Measurements from ENCODE around the gene MMP14. TPM values are rescaled to one million over a fixed set of nuclear protein-coding genes. Genes with fewer than 3 reads are reported as not detected.
"Not testable (repeated sequence)": the region's sequence is repeated elsewhere in the genome, so short reads cannot be mapped to it uniquely, and the experiment has no call there.

MMP14 gene
- total RNA-seq, 2 experiments from 2014 or later = 1.1 to 1.8 TPM

DNA sequence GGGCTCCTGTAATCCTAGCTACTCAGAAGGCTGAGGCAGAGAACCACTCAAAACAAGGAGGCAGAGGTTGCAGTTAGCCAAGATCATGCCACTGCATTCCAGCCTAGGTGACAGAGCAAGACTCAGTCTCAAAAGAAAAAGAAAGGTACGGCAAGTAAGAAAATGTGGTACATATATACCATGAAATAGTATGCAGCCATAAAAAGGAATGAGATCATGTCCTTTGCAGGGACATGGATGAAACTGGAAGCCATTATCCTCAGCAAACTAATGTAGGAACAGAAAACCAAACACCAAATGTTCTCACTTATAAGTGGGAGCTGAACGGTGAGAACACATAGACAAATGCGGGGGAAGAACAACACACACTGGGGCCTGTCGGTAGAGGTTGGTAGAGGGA is 31.1 kb upstream of the MMP14 start:
- not testable (repeated sequence) for H3K4me3 Mint-ChIP-seq, DNase-seq, H3K27ac Mint-ChIP-seq, H3K4me1 Mint-ChIP-seq, H3K9me3 Mint-ChIP-seq, H3K36me3 Mint-ChIP-seq
- H3K27me3 Mint-ChIP-seq = peaks cover 12% of the 10 kb centered on the region

DNA sequence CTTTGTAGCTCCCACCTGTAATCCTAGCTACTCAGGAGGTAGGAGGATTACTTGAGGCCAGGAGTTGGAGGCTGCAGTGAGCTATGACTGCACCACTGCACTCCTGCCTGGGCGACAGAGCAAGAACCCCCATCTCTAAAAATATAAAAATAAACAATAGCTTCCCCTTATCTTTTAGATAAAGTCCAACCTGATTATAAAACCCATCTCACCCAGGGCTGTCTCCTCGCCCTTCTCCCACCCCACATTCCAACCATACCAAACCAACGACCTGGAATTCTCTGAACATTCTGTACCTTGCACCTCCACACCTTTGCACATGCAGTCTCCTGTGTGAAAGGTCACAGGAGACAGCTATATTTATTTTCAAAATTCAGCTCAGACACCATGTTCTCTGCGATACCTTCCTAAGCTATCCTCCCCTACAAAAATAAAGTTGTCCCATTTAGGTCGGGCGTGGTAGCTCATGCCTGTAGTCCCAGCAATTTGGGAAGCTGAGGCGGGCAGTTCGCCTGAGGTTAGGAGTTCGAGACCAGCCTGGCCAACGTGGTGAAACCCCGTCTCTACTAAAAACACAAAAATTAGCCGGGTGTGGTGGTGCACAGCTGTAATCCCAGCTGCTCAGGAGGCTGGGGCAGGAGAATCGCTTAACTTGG is 28.8 kb upstream of the MMP14 start:
- Mint-ChIP-seq H3K27ac (no peak overlapping the region), H3K9me3 (no peaks in the 10 kb centered on the region), H3K36me3 (no peaks in the 10 kb centered on the region), H3K27me3 (no peaks in the 10 kb centered on the region), H3K4me3 (no peak overlapping the region), H3K4me1 (peaks cover 2% of the 10 kb centered on the region)
- no peak for DNase-seq

DNA sequence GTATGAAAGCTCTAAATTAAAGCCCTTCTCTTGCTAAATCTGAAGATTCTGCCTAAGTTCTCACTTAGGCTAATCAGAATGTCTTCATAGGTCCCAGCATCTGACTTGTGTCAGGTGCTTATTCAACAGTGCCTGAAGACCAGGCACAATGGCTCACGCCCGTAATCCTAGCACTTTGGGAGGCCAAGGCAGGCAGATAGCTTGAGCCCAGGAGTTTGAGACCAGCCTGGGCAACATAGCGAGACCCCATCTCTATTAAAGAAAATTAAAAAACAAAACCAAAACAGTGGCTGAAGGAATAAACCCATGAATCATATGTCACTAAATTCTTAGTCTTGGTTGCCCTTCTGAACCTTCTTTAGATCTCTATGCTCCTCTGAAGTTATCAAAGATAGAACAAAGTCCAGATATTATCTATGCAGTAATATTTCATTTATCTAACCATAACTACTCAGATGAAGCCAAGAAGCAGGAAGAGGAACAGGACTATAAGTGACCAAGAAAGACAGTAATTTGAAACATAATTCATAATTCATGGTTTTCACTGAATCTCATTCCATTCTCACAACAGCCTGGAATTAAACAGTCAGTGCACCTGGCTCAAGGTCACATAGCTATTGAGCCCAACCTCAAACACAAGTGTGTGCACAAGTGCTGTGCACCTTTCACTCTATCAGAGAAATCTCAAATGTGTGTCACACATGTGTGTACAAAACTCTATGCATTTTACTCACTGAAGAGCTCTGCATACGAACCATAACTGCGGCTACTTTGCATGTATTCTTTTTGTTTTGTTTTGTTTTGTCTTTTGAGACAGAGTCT is 27.8 kb upstream of the MMP14 start:
- H3K27me3 Mint-ChIP-seq = no peaks in the 10 kb centered on the region
- H3K4me1 Mint-ChIP-seq = peaks cover 2% of the 10 kb centered on the region
- no peak for DNase-seq
- no peaks in the 10 kb centered on the region for H3K9me3 Mint-ChIP-seq
- no peak overlapping the region for H3K4me3 Mint-ChIP-seq
- H3K27ac Mint-ChIP-seq = no peak overlapping the region
- no peaks in the 10 kb centered on the region for H3K36me3 Mint-ChIP-seq

DNA sequence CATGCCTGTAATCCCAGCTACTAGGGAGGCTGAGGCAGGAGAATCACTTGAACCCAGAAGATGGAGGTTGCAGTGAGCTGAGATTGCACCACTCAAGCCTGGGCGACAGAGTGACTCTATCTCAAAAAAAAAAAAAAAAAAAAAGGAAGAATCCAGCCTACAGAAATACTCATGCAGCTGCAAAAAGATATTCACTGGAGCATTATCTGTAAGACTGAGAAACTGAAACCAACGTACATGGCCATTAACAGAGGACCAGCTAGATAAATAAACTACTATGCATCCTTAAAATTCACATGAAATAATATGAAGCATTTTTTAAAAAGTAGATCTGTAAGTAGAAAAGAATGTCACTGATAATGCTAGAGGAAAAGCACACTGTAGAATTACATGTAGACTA is 24.7 kb upstream of the MMP14 start:
- Mint-ChIP-seq H3K9me3 (no peaks in the 10 kb centered on the region), H3K4me3 (no peak overlapping the region), H3K27me3 (no peaks in the 10 kb centered on the region), H3K4me1 (peaks cover 6% of the 10 kb centered on the region), H3K27ac (no peak overlapping the region), H3K36me3 (no peaks in the 10 kb centered on the region)
- no peak for DNase-seq

DNA sequence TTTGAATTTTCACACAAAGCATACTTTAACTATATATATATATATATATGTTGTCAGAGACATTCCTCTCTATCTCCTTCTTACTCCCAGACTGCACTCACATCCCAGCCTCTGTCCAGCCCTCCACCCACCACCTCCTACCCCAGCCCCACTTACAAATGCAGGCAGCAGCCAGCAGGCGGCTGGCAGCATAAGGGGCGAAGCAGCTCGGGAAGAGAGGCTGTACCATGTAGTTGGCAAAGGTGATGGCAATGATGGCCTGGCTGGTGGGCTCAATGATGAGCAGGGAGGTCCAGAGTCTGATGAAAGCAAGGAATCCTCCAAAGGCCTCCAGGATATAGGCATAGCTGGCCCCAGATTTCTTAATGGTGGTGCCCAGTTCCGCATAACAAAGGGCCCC is 23.6 kb upstream of the MMP14 start:
- Mint-ChIP-seq H3K27me3 (no peaks in the 10 kb centered on the region), H3K4me3 (no peak overlapping the region), H3K4me1 (peaks cover 6% of the 10 kb centered on the region), H3K36me3 (no peaks in the 10 kb centered on the region), H3K9me3 (no peaks in the 10 kb centered on the region), H3K27ac (no peak overlapping the region)
- no peak for DNase-seq

DNA sequence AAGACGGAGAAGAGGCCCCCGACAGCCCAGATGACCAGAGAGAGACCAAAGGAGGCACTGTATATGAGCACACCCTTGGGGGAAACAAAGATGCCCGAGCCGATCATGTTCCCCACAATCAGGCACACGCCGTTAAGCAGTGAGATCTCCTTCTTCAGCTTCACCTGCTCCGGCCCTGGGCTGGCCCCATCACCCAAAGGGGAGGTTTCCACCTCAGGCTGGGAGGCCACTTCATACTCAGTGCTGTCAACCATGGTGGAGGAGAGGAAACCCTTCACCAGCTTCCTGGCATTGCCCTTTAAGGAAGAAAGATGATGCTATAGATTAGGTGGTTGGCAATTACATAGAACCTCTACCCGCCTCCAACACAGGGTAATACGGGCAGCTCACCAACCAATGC is 23.2 kb upstream of the MMP14 start:
- Mint-ChIP-seq H3K36me3 (no peaks in the 10 kb centered on the region), H3K4me1 (peaks cover 6% of the 10 kb centered on the region), H3K27ac (no peak overlapping the region), H3K27me3 (no peaks in the 10 kb centered on the region), H3K4me3 (no peak overlapping the region), H3K9me3 (no peaks in the 10 kb centered on the region)
- DNase-seq = no peak

DNA sequence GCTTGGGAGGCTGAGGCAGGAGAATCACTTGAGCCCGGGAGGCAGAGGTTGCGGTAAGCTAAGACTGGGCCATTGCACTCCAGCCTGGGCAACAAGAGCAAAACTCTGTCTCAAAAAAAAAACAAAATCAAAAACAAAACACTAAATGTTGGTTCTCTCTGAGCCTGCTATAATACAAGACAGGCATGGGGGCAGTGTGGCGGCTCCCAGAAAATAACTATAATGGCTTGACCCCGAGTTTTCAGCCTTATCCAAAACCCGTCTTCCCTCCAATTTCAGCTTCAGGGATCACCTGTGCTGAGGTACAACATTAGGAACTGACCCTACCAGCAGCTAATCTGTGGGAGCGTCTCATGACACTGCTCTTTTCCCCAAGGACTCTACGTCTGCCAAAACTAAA is 22.0 kb upstream of the MMP14 start:
- H3K27me3 Mint-ChIP-seq = no peaks in the 10 kb centered on the region
- no peaks in the 10 kb centered on the region for H3K36me3 Mint-ChIP-seq
- H3K9me3 Mint-ChIP-seq = no peaks in the 10 kb centered on the region
- no peak overlapping the region for H3K4me3 Mint-ChIP-seq
- H3K27ac Mint-ChIP-seq = no peak overlapping the region
- DNase-seq = no peak
- peaks cover 12% of the 10 kb centered on the region for H3K4me1 Mint-ChIP-seq

DNA sequence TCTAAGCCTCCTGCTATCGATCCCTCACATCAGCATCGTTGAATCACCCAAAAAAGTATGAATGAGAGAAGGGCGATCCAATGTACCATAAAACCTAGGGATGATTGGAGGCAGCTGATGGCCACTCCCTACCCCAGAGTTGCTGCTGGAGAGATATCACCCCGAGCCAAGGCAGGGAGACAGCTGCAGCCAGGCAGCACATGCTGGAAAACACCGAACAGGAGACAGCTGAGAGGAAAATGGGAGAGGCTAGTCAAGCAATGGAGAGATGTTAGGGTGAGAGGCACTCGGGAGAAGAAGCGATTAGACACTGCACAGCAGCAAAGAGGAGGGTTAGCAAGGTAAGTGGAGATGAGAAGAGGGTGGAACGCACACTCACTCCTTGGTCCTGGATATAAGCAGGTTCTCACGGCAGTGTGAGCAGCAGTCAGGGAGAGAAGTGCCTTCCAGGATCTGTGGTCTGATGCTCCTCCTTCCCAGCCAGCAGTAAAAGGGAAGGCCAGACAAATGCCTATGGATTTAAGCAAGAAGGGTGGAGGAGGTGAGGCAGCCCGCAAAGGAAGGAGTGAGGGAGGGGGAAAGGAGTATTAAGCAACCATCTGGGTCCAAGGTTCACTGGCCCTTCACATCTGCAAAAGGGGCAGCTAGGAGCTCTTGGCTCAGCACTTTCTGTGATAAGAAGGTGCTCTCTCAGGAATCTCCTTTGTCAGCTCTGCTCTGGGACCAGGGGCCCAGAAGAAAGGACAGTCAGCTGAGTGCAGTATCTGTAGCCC is 21.3 kb upstream of the MMP14 start, which contains the start of gene SLC7A7:
Gene SLC7A7 (minus strand): TSS at position 495 of the 773 bp plus-strand sequence. CDS start 2,037 bp downstream, outside the sequence.
- peaks cover 3% of the 10 kb centered on the region for H3K27me3 Mint-ChIP-seq
- no peaks in the 10 kb centered on the region for H3K9me3 Mint-ChIP-seq

DNA sequence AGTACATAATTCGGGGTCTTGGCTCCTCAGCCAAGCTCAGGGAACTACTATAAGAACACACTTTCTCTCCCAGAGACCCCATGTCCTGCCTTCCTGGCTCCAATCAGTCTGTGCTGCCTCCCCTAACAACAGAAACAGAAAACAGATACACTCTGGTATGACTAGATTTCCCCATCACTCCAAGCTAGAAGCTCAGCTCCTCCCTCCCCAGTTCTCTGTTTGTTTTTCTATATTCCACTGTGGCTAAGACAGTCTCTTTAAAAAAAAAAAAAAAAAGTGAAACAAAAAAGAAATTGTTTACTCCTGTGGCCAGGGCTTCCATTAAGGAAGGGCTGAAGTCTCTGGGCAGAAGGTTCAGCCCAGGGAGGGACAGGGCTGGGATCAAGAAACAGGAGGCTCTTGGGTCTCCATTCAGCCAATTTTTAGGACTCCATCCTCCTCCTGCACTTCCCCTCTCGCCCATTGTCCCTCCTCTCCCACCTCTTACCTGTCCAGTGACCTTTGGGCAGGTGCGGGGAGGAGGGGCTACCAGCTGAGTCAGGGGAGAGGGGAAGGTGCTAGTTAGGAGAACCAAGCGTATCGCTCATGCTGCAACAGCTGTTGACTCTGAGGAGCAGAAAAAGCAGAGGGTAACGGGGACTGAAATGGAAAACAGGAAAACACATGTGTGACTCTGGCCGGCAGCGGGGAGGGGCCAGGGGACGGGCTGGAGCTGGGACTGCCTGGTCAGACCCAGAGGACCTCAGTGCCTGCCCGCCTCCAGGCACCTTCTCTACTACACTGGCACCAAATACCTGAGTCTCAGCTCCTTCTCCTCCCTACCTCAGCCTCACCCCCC is 17.0 kb upstream of the MMP14 start:
- DNase-seq = no peak
- Mint-ChIP-seq H3K36me3 (no peaks in the 10 kb centered on the region), H3K4me3 (no peak overlapping the region), H3K27ac (peak overlapping the region; percentile 52), H3K4me1 (peaks cover 19% of the 10 kb centered on the region), H3K27me3 (peaks cover 24% of the 10 kb centered on the region), H3K9me3 (no peaks in the 10 kb centered on the region)

More for the DNA sequence above, 21.3 kb upstream of the MMP14 start, which contains the start of gene SLC7A7:
- H3K27ac Mint-ChIP-seq = no peak within 1 kb of the TSS
- DNase-seq = no peak
- peaks cover 12% of the 10 kb centered on the region for H3K4me1 Mint-ChIP-seq
- no peak within 1 kb of the TSS for H3K4me3 Mint-ChIP-seq
- H3K36me3 Mint-ChIP-seq = no peaks in the 10 kb centered on the region

DNA sequence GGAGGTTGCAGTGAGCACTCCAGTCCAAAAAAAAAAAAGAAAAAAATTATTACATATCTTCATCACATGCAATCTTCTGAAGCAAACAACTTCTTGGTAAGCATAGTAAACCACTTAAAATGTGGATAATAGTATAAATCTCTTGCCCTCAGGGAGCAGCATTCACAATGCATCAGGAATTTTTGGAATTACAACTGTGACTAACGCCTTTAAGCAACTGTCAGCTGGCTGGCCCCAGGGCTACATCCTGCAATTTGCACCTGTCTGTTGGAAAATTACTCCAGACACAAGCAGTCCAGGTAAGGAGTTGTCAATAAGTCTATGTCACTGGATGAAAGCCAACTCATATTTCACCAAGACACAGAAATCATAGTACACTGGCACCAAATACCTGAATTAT is 15.7 kb upstream of the MMP14 start:
- Mint-ChIP-seq H3K9me3 (no peaks in the 10 kb centered on the region), H3K27me3 (peaks cover 26% of the 10 kb centered on the region), H3K36me3 (no peaks in the 10 kb centered on the region), H3K27ac (no peak overlapping the region), H3K4me3 (no peak overlapping the region), H3K4me1 (peaks cover 25% of the 10 kb centered on the region)
- no peak for DNase-seq

DNA sequence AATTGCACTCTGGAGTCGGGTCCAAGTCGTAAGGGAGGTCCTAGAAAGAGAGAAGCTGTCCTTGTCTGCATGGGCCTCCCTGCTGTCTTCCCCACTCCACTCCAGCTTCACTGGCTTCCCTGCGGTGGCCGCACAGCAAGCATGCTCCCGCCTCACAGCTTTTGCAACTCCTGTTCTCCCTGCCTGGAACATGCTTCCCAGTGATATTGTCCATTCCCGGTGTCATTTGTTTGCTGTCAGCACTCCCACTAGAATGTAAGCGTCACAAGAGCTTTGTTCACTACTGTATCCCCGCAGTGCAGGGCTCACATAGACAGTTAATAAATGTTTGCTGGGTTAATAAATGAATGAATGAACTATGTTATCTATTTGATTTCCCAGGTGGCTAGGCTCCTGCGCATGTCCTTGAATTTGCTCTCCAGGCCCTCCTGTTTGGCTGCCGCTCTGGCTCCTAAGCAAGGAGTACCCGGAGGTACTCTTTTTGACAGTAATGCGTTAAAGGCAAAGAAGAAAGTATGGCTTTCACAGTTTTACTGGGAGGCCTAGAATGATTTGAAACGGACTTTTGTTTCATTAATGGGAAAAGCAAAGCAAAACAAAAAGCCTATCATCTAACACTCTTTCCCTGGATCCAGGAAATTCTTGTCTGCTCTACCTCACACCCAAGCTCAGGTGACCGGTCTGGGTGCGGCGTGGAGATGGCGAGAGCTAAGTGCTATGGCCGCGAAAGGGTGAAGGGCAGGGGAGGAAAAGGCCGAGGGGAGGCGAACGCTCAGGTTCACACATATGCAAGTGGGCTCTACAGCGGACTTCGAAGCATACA is 15.0 kb upstream of the MMP14 start:
- H3K36me3 Mint-ChIP-seq = no peaks in the 10 kb centered on the region

DNA sequence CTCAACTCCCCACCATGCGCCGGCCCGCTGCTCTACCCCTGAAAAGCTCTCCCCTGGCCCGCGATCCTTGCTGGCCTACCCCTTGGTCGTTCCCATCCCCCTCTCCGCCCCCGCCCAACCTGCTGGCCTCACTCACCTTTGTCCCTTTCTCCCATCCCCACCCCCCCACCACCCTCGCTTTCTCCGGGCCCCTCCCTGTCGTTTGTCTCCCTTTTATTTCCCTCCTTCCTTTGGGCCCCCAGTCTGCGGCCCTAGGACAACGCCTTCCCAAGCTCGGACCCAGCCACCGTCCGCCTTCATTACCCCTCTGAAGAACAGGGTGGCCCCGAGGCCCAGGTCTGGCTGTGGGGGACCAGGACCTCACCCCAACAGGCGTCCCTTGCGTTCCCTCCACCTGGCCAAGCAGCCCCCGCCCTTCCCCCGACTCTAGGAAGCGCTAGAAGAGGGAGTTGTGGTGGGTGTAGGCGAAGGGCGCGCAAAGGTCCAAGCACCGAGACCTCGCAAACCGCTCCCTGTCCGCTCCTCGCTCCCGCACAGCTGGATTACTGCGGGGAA is 14.3 kb upstream of the MMP14 start:
- H3K27ac Mint-ChIP-seq = no peak overlapping the region
- H3K4me3 Mint-ChIP-seq = peak overlapping the region; percentile 68
- DNase-seq = no peak
- H3K4me1 Mint-ChIP-seq = peaks cover 22% of the 10 kb centered on the region
- no peaks in the 10 kb centered on the region for H3K36me3 Mint-ChIP-seq
- peaks cover 26% of the 10 kb centered on the region for H3K27me3 Mint-ChIP-seq
- no peaks in the 10 kb centered on the region for H3K9me3 Mint-ChIP-seq

More for the DNA sequence above, 15.0 kb upstream of the MMP14 start:
- H3K4me3 Mint-ChIP-seq = no peak overlapping the region
- no peak overlapping the region for H3K27ac Mint-ChIP-seq
- H3K27me3 Mint-ChIP-seq = peaks cover 26% of the 10 kb centered on the region
- no peak for DNase-seq
- H3K9me3 Mint-ChIP-seq = no peaks in the 10 kb centered on the region
- peaks cover 22% of the 10 kb centered on the region for H3K4me1 Mint-ChIP-seq

DNA sequence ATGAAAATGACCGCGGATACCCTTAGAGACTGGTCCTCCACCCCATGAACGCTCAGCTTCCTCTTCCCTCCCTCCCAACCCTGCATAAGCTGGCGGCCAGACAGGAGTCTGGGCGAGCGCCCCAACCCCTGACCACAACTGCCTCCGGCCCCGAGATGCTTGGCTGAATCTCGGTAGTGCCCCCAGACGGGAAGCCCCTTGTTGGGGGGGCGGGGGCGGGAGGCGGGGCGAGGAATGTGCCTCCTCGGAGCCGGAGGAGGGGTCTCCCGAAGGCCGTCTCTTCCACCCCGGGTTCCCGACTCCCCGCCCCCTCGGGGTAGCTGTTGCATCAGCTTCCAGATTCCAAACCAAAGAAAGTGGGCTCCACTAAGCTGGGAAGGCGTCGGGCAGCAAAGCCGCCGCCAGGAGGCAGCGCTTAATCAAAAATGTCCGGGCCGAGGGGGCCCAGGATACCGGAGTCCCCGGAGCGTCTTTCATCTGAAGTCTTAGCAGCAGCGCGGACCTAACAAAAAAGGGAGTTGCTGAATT is 13.8 kb upstream of the MMP14 start:
- Mint-ChIP-seq H3K4me3 (peak overlapping the region; percentile 68), H3K27ac (no peak overlapping the region), H3K9me3 (no peaks in the 10 kb centered on the region), H3K36me3 (no peaks in the 10 kb centered on the region), H3K27me3 (peaks cover 26% of the 10 kb centered on the region), H3K4me1 (peaks cover 22% of the 10 kb centered on the region)
- DNase-seq = peak; percentile 72

All from activated naive CD8-positive, alpha-beta T cell treated with anti-CD3 and anti-CD28 coated beads for 36 hours (primary cell).